Heart left ventricle (tissue), 16 donors: Measurements from ENCODE around the gene TMEM250. TPM values are rescaled to one million over a fixed set of nuclear protein-coding genes. Genes with fewer than 3 reads are reported as not detected.

Source experiments
- ATAC-seq, 4 donors: fragments of 200-7000 bp; cut with Tn5 transposase; one replicate each; pipeline ENCODE4 v1.9.1; 2020 to 2022; ENCODE audit warnings: moderate library complexity in 4 of 4, mild to moderate bottlenecking in 3 of 4, moderate number of reproducible peaks in 1 of 4
- DNase-seq, 5 donors: peaks; one replicate each; pipeline ENCODE4 v3.0.0-alpha.2; 2020
- H3K27ac ChIP-seq, 12 donors: fragments of 200-600 bp; sonication (generic) in 4 of 12; one replicate each; pipeline versions ENCODE4 v1.5.0 to v1.8.0; 2016 to 2022; ENCODE audit warnings: mild to moderate bottlenecking in 2 of 12
- H3K27me3 ChIP-seq, 9 donors: fragments of 200-600 bp; sonication (generic) in 2 of 9; one replicate each; pipeline versions ENCODE4 v1.5.1 to v1.8.0; 2016 to 2022; ENCODE audit warnings: mild to moderate bottlenecking in 3 of 9
- H3K36me3 ChIP-seq, 9 donors: fragments of 200-600 bp; sonication (generic) in 2 of 9; one replicate each; pipeline versions ENCODE4 v1.5.0 to v1.8.0; 2018 to 2022; ENCODE audit warnings: mild to moderate bottlenecking in 2 of 9
- H3K4me1 ChIP-seq, 12 donors: fragments of 200-600 bp; sonication (generic) in 4 of 12; one replicate each; pipeline versions ENCODE4 v1.5.0 to v1.8.0; 2016 to 2022; ENCODE audit warnings: mild to moderate bottlenecking in 3 of 12
- H3K4me3 ChIP-seq, 12 donors: fragments of 200-600 bp; sonication (generic) in 4 of 12; one replicate each; pipeline versions ENCODE4 v1.5.0 to v1.8.0; 2017 to 2022; ENCODE audit warnings: mild to moderate bottlenecking in 9 of 12, moderate library complexity in 4 of 12
- H3K9me3 ChIP-seq, 12 donors: fragments of 200-600 bp; sonication (generic) in 4 of 12; one replicate each; pipeline versions ENCODE4 v1.5.0 to v1.8.0; 2016 to 2022; ENCODE audit warnings: mild to moderate bottlenecking in 1 of 12
- POLR2A ChIP-seq, 2 donors: fragments of 450-650 bp; IDR thresholded peaks; one replicate each; pipeline ENCODE4 v1.6.1; 2017; ENCODE audit warnings: antibody characterized with exemption in 2 of 2, mild to moderate bottlenecking in 2 of 2, moderate library complexity in 2 of 2
- WGBS, 4 donors: extraction: QIAGEN DNeasy Blood & Tissue Kit in 2 of 4; methylation state at CpG; one replicate each; pipeline versions ENCODE4 v1.1.5 to v1.1.7; 2013 to 2018; 5-methylcytosine and 5-hydroxymethylcytosine counted together
- intact Hi-C, 10 donors: fragments of 100-400 bp; cut with DNase I; formaldehyde crosslinking; loops; one replicate each; pipeline versions ENCODE4 v1.11.1 to v1.14.2; 2022
- polyA plus RNA-seq, 2 donors: library from polyadenylated mRNA; stranded (reverse); fragments of 200-250 nt; gene quantifications; one replicate each; pipeline ENCODE4 v1.2.3, GENCODE V29; 2013
- total RNA-seq, 9 donors: library from RNA; depleted of rRNA in 2 of 9; stranded (reverse); fragments of >200 nt in 2 of 9; fragmentation: NEBNext Ultra II Directional in 3 of 9; extraction: Animal tissue kit (Norgen Biotek cat#: 25700) in 3 of 9; gene quantifications; one replicate each; pipeline versions ENCODE4 v1.1.0 to v1.2.4, GENCODE V29; 2016 to 2023
- TF ChIP-seq, protein P1 (sequence below), 12 donors: fragments of 200-600 bp; sonication (generic) in 4 of 12; IDR thresholded peaks; one replicate each; pipeline versions ENCODE4 v1.5.0 to v1.8.0; 2018 to 2022; ENCODE audit warnings: antibody characterized with exemption in 12 of 12, mild to moderate bottlenecking in 5 of 12
- donor health status: ischemic (EF 13 %, LVEDD 7.1; RV severe dilation, severe dysfunction).
- donor health status: healthy with polysubstance abuse.
- donor health status: DM: no; HTN: yes; CAD: no.
- donor health status: DM: no; HTN: no; CAD: no.
- donor health status: ischemic (EF 25% LVEDD 6.9; RV normal size, moderate dysfunction).
- donor health status: ischemic (EF 25% LVEDD 5.7; RV mildly dilated, moderate dysfunction).
- donor health status: healthy.
- donor health status: DM: yes; HTN: yes; CAD: no.
- donor health status: ischemic (EF 35%, LVEDD 5.7; RV mildly dilated, moderate dysfunction).
- donor health status: nonischemic (EF 11% LVEDD 7.7; RV severe dilation, severe dysfunction).
- donor health status: DM: yes; HTN: yes; CAD: no.
- donor health status: PGD.
- donor health status: ischemic (EF 29% LVEDD 5.4; RV normal size, mild dysfunction).
- donor health status: nonischemic (EF 23%, LVEDD 6.1; RV moderate dilation, normal function).

The TMEM250 gene
- total and polyA plus RNA-seq, 11 donors, result 11.6 to 37.0 (median 19.9) TPM

GRCh38 chr9:136085815-136086212 is 32.9 kb downstream of the TMEM250 start:
- peak; percentile 89 to 91 (median 90) for ATAC-seq
- TF ChIP-seq, protein P1, sequence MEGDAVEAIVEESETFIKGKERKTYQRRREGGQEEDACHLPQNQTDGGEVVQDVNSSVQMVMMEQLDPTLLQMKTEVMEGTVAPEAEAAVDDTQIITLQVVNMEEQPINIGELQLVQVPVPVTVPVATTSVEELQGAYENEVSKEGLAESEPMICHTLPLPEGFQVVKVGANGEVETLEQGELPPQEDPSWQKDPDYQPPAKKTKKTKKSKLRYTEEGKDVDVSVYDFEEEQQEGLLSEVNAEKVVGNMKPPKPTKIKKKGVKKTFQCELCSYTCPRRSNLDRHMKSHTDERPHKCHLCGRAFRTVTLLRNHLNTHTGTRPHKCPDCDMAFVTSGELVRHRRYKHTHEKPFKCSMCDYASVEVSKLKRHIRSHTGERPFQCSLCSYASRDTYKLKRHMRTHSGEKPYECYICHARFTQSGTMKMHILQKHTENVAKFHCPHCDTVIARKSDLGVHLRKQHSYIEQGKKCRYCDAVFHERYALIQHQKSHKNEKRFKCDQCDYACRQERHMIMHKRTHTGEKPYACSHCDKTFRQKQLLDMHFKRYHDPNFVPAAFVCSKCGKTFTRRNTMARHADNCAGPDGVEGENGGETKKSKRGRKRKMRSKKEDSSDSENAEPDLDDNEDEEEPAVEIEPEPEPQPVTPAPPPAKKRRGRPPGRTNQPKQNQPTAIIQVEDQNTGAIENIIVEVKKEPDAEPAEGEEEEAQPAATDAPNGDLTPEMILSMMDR (IDR thresholded peaks at IDR 0.05), result no peak
- no peak for TF ChIP-seq POLR2A (IDR thresholded peaks at IDR 0.05)
- no peaks in the 10 kb centered on the region for H3K9me3 ChIP-seq
- intact Hi-C loops, result loop anchor here in 8 of 10 donors (2.0 to 10.0 kb wide), 4 partner anchors 33 to 121 kb away; partner anchors contain the start of gene UBAC1 (in 1 of the 8)
- H3K27me3 ChIP-seq, result no peaks in the 10 kb centered on the region
- peaks cover 0 to 6% (median 0%) of the 10 kb centered on the region in 9 donors for H3K36me3 ChIP-seq
- H3K4me3 ChIP-seq, result no peak overlapping the region
- WGBS, 4 donors, result 49 to 60% (median 55%) methylated on average over 5 to 16 of the region's 16 CpGs
- peak; percentile 69 to 89 (median 83) for DNase-seq
- peaks cover 23 to 99% (median 83%) of the 10 kb centered on the region in 12 donors for H3K4me1 ChIP-seq
- H3K27ac ChIP-seq, result peak overlapping the region in 11 of 12 donors; percentile 59 to 99 (median 77)

DNA sequence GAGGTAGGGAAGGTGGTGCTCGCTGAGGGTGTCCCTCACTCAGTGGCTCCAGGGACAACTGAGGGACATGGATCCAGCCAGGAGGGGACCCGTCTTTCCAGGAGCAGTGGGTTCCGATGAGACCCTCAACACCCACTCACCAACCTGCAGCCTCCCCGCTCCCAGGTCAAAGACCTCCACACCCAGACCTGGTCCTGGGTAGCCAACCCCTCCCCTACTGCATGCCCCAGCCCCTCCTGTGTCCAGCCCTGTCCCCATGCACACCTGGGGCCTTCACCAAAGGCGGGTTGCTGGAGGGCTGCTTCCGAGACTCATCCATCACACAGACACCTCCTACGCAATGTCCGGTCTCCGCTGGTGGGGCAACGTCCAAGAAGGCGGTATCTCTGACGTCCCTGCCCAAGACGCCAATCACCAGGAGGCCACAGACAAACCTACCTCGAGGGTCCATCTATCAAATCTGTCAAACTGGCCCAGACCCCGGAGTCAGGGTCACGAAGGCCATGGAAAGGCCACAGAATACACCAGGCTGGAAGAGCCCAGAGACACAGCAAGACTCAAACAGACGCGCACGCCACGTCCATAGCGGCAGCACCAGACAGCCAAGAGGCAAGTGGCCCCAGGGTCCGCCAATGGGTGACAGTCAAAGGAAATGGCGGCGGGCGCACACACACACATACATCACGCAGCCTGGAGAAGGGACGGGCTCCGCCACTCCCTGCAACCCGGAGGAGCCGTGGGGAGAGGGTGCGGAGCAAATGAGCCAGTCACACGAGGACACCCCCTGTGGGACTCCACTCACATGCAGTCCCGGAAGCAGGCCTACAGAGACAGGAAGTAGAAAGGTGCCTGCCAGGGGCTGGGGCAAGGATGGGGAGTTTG is 34.4 kb downstream of the TMEM250 start:
- no peak overlapping the region for H3K27ac ChIP-seq
- H3K4me1 ChIP-seq, result peaks cover 29 to 99% (median 80%) of the 10 kb centered on the region in 12 donors
- H3K27me3 ChIP-seq, result no peaks in the 10 kb centered on the region
- intact Hi-C loops, result loop anchor here in 2 of 10 donors (2.0 to 10.0 kb wide), 2 partner anchors 32 to 120 kb away; partner anchors contain the start of gene UBAC1 (in 1 of the 2)
- H3K9me3 ChIP-seq, result no peaks in the 10 kb centered on the region
- no peak overlapping the region for H3K4me3 ChIP-seq
- peak in 2 of 5 donors; percentile 25 to 46 for DNase-seq
- no peak for TF ChIP-seq POLR2A (IDR thresholded peaks at IDR 0.05)
- TF ChIP-seq, protein P1 (IDR thresholded peaks at IDR 0.05), result no peak
- no peak for ATAC-seq
- H3K36me3 ChIP-seq, result peaks cover 0 to 6% (median 0%) of the 10 kb centered on the region in 9 donors
- whole genome bisulfite sequencing, 4 donors, result 85 to 89% (median 87%) methylated on average over 31 to 33 of the region's 33 CpGs

DNA sequence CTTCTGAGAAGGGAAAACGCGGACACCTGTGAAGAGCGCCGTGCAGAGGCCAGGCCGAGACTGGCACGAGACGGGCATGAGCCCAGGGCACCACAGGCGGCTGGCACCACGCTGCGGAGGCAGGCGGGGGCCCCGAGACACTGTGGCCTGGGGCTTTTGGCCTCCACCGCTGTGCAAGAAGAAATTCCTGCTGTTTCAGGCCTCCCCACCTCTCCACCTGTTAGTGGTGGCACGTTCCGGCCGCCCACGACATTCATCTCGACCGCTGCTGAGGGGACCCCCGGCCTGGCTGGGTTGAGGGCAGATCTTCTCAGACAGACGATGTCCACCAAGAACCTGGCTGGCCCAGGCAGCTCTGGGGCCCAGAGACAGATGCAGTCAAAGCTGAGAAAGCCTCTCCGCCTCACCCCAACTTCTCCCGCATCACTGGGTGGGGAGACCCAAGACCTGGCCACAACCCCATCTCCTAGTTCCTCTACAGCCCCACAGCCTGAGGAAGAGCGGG is 35.1 kb downstream of the TMEM250 start:
- TF ChIP-seq, protein P1 (IDR thresholded peaks at IDR 0.05), result no peak
- TF ChIP-seq POLR2A (IDR thresholded peaks at IDR 0.05), result no peak
- Histone ChIP-seq H3K27me3 (no peaks in the 10 kb centered on the region), H3K27ac (peak overlapping the region in 1 of 12 donors; percentile 76), H3K9me3 (no peaks in the 10 kb centered on the region), H3K4me1 (peaks cover 26 to 99% (median 78%) of the 10 kb centered on the region in 12 donors), H3K4me3 (no peak overlapping the region), H3K36me3 (peaks cover 0 to 6% (median 0%) of the 10 kb centered on the region in 9 donors)
- peak in 2 of 5 donors; percentile 18 to 58 for DNase-seq
- intact Hi-C loops, result loop anchor here in 2 of 10 donors (2.0 to 10.0 kb wide), 2 partner anchors 31 to 119 kb away; partner anchors contain the start of gene UBAC1 (in 1 of the 2)
- ATAC-seq, result no peak
- WGBS, 4 donors, result 93 to 96% (median 94%) methylated on average over 24 of the region's 24 CpGs
